Hematopoietic multipotent progenitor cell treated with erythropoietin and hydrocortisone succinate and interleukin-3 and kit ligand, for 4 days (in vitro differentiated cells): ENCODE measurements around the gene NFIX.

Source experiments
- DNase-seq: peaks from one replicate; pipeline ENCODE4 v3.0.0-alpha.2; 2015

NFIX gene

DNA sequence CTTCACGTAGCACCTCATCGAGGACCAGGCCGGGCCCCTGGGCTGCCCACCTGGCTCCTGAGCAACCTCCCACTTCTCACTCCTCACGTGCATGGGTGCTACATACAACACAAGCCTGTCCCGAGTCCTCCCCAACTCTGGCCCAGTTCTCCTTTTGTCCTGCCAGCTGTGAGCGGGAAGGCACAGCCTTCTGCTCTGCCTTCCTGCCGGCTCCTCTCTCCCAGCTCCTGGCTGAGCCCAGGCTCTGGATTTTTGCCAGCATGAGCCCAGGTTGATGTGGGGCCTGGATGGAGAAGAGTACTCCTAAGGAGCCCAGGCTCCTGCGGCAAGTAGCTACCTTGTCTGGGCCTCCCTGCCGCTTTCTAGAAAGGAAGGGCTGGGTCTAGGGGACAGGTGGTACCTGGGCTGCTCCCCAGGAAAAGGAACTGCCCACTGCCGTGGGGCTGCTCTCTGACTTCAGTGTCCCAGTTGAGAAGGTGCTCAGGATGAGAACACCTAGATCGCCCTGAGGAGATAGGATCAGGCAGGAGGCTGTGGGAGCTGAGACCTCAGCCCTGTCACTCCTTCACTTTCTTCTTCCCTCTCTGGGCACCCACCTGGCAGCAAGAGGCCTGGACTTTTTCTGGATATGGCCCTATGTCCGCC, 83.7 kb downstream of the NFIX start:
- no peak for DNase-seq

DNA sequence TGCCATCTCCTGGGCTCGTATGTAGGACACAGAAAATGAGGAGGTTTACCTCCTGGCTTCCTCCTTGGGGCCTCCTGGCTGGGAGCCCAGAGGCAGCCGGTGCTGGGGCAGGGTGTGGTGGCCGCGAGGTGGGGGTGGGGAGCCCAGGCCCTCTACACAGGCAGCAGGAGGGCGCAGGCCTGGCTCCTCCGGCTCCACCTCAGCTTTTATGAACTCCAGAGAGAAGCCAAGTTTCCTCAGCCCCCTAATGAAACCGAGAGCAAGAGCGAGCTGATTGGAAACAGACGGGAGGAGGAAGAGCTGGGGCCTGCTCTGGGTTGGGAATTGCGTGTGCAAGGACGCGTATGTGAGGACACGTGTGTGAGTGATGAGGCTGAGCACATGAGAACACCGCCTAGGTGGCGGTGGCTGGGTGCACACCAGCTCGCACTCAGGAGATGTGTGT, 84.3 kb downstream of the NFIX start:
- peak; percentile 93 for DNase-seq

DNA sequence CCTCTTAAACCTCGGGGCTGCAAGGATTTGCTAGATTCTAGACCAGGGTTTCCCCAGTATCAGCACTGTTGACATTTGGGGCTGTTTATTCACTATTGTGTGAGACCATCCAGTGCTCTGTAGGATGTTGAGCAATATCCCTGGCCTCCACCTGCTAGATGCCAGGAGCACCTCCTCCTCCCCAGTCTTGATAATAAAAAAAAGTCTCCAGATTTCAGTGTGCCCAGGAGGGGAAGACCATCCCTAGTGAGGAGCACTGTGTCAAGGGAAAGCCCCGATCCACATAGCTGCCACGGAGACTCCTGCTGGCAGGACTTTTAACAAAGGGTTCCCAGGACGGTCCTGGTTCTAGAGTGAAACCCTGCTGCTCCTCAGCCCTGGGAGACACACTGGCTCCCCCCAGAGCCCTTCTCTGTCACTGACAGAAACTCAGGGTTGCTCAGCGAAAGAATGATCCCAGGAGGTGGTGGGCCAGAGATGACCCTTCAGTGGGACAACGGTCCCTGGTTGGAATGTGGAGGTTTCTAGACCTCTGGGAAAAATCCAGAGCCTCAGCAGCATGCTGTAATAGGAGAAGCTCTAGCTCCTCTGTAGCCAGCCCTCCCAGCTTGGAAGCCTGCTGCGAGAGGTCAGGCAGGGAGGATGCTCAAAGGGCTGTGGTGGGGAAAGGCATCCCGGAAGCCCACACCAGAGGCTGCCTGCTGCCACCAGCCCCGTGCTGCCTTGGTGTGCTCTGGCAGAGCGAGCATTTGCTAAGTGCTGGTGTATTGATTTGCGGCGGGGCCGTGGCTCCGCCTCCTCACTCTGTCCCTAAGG, 87.1 kb downstream of the NFIX start:
- DNase-seq, result peak; percentile 74

DNA sequence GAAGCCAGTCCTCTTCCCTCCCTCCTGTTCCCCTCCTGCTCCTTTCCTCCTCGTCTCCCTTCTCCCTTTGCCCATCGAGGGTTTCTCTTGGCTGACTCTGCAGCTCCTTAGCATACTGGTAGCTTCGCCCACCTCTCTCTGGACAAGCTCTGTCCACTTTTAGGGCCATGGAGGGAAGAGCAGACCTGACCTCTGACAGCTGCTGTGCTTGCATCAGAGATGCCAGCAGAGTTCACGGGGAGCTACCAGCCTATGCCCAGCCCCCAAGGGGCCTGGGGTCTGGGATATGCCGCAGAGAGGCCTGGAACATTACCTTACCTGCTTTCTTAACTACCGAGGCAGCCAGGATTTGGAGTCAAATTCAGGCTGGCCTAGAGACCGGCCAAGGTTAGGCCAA, 87.7 kb downstream of the NFIX start:
- no peak for DNase-seq

DNA sequence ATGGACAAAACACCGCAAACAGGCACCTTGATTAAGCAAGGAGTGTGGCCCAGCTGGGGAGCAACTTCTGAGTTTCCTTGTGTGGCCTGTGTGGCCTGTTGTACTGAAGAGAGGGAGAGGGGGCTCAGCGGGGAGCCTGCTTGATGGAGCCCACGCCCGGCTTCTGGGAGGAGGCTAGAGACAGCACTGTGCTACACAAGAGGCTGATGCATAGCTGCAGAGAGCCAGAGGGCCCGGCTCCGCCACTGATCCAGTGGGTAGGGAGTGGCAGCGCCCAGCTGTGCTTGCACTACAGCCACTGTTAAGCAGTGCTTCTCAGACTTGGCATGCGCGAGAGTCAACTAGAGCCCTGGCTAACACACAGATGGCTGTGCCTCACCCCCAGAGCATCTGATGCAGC, 88.4 kb downstream of the NFIX start:
- no peak for DNase-seq

DNA sequence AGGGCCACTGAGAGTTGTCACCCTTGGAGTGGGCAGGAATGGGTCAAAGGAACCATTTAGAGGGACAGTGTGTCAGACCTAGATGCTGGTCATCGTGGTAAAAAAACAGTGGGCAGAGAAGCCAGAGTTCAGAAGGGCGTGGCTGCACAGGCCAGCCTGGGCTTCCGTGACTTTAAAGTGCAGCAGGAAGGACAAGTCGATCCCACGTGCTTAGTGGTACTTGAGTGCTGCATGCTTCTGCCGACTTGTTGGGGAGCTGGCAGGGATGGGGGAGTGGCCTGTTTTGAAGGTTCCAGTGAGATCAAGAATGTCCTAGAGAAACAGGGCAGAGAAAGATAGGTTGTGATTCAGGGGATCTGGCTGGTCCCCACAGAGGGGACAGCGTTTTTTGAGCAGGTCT, 90.4 kb downstream of the NFIX start:
- peak; percentile 46 for DNase-seq

DNA sequence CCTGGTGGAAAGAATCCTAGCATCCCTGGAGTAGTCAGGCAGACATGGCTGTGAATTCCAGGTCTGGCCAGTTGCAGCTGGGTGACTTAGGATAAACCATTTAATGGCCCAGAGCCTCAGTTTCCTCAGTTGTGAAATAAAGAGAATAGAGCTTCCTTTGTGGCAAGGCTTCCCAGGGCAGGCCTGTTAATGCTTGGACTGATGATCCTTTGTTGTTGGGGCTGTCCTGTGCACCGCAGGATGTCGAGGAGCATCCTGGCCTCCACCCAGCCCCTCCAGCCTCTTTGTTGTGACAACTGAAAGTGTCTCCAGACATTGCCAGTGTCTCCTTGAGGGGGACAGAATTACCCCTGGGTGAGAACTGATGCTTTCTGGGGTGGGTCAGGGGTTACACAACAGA, 91.1 kb downstream of the NFIX start:
- no peak for DNase-seq

DNA sequence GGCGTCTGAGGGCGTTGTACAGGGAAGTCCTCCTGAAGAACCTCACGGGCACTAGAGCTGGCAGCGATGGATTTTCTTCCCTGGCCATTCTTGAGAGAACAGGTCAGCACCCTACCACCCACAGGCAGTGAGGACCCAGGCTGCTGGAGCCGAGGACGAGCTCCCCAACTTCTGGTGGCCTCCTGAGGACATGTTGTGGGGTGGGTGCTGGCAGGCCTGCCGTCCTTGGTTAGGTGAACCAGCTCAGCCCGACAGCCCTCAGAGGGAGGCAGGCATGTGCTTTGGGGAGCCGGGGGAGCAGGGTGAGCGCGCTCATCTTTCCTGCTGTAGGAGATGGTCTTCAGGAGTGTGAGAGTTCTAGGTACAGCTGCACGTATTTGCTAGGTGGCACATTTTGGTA, 92.0 kb downstream of the NFIX start:
- DNase-seq, result no peak

DNA sequence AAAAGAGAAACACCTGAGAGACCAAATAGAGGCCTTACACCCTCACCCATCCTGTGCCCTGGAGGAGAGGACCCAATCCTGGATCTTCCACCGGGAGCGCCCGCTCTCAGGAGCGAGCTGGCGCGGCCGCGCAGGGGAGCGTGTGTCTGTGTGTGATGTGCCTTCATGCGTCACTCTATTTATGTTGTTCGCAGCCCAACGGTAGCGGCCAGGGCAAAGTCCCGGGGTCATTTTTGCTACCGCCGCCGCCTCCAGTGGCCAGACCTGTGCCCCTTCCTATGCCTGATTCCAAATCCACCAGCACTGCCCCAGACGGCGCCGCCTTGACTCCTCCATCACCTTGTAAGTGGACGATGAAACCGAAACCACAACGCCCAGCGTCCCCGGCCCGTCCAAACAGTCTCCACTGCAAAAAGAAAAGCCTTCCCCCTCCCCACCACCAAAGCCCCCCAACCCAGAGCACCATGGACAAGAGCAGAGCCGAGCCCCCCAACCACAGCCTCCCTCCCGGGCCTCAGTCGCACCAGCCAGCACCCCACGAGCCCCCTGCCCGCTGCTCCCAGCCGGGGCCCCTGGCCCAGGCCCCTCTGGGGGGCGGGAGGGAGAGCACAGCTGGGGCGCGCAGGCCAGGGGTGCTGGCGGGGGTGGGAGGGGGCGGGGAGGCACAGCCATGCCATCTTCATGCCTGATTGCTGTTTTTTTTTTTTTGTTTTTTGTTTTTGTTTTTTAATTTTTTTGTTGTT, 92.7 kb downstream of the NFIX start:
- no peak for DNase-seq

DNA sequence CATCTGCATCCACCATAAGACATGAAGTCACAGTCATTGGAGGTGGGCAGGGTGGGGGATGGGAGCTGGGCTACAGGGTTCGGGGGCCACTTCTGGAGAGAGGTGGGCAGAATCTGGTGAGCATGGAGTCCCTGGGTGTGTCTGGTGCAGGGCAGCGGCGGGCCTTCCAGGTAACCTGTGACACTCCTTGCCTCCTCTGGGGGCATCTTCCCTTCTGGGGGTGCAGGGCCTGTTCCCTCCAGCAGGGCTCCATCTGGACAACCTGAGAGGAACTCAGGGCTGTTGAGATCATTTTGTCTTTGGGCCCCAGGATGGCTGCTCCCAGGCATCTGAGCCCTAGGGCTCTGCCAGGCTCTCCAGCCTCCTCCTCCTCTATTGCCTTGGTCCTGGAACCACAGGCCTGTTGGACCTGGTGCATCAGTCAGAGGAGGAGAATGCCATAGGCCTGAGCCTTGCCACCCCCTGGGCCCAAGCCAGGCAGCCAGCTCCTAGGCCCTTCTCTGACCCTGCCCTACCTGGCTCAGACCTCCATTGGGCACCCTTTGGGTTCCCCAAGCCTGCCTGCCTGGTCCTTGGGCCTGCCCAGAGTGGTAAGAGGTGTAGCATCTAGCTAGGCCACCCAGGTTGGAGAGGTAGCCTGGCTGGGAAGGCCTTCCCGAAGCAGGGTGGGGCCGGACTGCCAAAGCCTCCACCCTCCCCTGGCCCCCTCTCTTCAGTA, 94.0 kb downstream of the NFIX start:
- peak; percentile 74 for DNase-seq

DNA sequence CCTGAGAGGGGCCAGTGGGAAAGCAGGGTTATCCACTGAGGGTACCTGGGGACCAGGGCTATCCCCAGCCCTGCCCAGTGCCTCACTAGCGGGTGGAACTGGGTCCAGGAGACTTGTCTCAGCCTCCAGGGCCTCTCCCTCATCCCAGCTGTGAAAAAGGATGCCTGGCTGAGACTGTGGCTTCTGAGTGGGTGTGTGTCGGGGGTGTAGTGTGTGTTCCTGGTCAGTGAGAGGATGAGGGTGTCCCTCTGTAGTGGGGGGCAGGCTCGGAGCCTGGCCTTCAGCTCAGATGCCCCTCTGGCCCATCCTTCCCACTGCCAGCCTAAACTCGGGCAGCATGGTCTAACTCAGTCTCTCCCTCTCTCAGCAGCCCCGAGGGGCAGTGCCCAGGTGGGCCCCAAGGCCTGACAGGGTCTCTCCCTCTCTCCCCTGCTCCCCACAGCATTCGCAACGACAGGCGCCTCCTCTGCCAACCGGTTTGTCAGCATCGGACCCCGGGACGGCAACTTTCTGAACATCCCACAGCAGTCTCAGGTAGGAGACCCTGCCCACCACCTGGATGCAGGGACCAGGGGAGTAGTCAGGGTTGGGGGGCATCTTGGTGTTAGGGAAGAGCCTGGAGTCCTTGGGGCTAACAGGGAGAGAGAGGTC, 94.7 kb downstream of the NFIX start:
- no peak for DNase-seq

DNA sequence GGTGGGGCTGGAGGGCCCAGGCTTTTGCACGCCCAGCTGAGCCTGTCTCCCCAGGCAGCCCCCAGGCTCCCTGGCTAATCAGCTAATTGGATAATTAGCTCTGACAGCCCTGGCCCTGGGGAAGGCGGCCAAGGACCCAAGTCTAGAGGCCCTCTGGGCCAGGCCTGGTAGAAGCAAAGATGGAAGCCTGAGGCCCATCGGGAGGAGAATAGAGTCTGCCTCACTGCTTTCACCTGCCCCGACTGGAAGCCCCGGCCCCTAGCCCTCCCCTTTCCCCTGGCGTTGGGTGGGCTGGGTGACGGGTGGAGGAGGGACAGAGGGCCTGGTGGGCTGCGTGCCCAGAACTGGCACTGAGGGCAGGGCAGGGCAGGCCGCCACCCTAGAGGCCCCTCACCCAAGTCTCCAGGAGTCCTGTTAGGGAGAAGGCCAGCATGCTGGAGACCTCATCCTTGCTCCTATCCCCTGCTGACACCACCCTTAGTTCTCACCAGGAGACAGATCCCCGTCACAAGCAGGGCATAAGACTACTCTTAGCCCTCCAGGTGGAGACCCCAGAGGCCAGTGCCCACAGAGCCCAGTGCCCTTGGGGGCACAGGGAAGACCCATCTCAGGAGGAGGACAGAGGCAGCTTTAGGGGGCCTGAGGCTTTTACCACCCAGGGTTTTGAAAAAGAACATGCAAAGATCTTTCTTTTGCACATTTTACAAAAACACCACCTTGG, 95.4 kb downstream of the NFIX start:
- no peak for DNase-seq

DNA sequence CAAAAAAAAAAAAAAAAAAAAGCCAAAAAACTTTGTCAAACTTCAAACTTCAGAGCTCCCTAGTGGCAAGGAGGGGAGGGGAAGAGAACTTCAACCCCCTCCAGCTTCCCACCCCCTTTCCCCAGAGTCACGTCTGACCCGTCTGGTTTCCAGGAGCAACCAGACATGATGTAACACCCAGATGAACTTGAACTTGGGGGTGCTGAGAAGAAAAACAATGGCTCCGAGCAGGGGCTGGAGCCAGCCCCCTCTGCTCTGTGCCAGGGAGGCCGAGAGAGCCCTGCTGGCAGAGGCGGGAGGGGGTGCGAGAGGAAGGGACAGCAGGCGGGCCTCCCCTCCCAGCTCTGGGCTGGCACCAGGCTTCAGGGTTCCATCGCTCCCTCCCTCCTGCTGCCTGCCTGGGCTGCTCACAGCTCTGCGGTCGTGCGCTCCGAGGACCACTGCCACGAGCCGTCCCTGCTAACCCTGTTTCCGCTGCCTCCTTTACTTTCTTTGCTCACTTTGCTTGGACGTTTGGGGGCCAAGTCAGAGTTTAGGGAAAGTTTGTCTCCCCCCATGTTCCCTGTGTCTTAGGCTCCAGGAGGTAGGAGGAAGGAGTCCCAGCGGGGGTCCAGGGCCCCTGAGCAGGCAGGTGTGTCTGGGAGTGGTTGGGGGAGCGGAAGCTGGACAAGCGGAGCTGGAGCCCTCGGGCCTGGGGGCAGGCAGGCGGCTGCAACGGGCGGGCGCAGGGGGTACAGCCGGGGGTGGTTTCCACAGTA, 96.3 kb downstream of the NFIX start:
- DNase-seq, result peak; percentile 70

DNA sequence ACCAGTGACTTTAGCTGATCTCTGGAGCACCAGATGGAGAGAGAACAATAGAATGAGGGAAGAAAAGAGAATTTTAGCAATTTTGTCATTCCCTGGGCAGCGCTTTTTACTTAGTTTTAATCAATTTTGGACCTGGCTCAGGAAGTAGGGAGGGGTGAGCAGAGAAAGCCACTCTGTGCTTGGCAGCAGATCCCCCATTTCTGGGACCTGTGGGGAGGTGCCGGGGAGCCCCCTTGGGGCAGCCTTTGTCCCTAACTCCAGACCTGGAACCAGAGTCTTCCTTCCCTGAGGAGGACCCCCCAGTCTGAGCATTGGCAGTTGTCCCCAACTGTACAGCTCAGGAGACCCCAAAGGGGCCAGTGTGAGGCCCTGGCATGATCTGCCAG, 96.9 kb downstream of the NFIX start:
- DNase-seq, result no peak

DNA sequence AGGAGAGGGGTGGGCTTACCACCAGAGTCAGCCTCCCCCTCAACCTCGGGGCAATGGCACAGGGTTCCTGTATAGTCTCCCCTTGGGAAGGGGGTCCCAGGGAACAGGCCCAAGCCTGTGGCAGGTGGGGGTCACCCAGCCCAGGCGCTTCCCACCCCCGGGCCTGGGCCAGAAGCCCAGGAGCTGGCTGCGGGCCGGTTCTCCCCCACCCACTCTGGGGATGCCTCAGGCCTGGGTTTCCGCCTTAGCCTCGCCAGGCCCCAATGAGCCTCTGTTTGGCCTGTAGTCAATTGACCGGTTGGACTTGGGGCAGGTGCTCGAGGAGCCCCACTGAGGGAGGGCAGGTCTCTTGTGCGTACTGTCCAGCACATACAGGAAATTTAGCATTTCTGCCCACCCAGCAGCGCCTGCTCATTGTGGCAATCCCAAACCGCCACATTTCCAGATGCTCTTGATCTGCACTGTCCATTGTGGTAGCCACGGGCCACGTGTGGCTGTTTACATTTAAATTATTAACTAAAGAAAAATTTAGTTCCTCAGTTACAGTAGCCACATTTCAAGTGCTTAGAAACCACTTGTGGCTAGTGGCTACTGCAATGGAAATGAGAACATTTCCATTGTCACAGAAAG, 97.4 kb downstream of the NFIX start:
- DNase-seq, result peak; percentile 55

DNA sequence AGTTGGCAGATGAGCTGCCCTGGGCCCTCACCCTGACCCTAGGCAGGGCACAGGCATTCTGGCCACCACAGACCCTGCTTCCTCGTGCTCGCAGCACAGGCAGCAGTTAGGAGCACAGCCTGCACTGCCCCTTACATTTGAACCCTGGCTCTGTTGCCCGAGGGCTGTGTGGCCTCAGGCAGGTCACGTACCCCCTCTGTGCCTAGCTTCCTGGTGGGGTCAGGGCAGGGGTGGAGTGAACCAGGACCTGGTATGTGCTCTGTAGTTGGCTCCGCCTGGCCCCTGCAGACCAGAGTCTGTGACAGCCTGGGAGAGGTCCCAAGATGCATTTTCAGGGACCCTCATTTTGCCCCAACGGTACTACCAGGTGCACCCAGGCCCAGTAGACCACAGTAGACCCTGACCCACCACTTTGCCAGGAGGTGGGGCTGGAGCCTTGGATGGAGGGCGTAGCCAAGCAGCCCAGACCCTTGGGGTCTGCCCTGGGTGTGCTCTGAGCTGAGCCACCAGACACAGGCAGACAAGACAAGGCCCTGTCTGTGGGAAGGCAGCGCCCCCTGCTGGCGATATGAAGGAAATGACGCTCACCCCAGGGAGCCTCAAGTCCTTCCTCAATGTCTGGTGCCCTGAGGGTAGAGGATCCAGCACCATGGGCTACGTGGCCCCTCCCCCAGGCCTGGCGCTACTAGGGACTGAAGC, 98.3 kb downstream of the NFIX start:
- DNase-seq, result peak; percentile 95

DNA sequence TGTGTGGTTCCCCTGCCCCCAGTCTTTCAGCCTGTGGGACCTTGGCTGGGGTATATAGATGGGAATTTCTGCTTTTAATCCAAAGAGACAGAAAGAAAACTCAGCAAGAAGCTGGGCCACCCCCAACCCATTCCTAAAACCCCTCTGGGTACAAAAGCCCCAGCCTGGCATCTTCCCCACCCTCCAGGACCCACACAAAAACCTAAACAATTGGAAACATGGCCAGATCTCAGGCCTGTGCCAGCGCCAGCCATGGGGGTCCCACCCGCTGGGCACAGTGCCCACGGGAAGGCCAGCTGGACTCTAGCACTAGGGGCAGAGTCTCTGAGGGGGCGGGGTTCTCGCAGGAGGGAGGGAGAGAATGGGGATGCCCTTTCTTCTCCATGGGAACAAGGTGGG, 98.8 kb downstream of the NFIX start:
- DNase-seq, result no peak

DNA sequence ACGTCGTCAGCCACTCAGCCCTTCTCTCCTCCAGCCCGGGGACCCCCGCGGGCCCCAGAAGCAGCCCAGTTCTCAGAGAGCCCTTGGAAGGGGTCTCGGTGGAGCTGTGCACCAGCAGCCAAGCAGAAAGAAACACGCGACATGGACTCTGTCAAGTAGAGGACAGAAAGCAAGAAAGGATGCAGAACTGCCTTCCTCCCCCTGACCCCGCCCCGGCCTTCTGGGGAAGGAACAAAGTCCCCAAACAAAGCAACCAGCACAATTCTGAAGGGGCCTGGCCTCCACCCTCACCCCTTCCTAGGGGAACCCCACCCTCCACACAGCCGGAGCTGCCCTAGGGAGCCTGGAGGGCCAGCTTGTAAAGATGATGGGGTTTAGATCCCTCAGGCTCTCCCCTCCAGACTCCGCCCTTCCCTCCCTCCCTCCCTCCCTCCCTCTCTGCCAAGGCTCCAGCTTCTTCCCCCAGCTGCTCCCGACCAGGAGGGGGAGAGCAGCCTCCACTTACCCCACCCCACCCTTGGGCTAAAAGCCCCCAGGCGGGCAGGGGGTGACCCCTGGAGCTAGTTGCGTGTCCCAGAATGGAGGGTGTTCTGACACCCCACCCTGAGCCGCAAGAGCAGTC, 99.6 kb downstream of the NFIX start:
- DNase-seq, result peak; percentile 77

DNA sequence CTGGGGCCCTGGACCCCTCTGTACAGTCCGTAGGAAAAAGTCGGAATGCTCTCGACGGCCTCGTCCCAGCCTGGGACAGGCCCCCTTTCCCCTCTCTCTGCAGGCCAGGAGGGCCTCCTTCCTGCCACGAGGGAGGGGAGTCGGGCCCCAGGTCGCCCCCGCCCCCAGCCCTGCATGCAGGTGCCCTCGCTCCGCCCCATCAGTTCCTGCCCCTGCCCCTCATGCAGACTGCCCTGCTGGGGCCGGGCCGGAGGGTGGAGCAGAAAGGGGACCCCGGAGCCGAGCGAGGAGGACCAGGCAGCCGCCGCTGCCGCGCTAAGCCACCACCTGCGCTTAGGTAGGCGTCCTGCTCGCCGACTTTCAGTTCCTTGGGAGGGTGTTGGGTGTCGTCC, 100.1 kb downstream of the NFIX start:
- DNase-seq, result peak; percentile 75
